ENCODE results near the gene GRB7. TPM values are rescaled to one million over a fixed set of nuclear protein-coding genes. Genes with fewer than 3 reads are reported as not detected.
"Not testable (repeated sequence)": the region's sequence is repeated elsewhere in the genome, so short reads cannot be mapped to it uniquely, and the experiment has no call there.

The GRB7 gene
- total RNA-seq, 4 donors from 2014 or later: 14.0 to 64.0 (median 26.3) TPM

DNA sequence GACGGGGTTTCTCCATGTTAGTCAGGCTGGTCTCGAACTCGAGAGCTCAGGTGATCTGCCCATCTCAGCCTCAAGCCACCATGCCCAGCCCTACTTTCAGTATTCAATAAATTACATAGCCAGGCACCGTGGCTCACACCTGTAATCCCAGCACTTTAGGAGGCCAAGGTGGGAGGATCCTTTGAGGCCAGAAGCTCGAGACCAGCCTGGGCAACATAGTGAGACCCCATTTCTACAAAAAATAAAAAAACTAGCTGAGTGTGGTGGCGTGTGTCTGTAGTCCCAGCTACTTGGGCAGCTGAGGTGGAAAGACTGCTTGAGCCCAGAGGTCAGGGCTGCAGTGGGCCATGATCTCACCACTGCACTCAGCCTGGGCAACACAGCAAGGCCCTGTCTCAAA lies 15.6 kb upstream of the GRB7 start:
- peaks cover 0 to 83% (median 0%) of the 10 kb centered on the region in 3 donors for H3K36me3 ChIP-seq
- no peak overlapping the region for H3K27ac ChIP-seq
- TF ChIP-seq, protein P1, sequence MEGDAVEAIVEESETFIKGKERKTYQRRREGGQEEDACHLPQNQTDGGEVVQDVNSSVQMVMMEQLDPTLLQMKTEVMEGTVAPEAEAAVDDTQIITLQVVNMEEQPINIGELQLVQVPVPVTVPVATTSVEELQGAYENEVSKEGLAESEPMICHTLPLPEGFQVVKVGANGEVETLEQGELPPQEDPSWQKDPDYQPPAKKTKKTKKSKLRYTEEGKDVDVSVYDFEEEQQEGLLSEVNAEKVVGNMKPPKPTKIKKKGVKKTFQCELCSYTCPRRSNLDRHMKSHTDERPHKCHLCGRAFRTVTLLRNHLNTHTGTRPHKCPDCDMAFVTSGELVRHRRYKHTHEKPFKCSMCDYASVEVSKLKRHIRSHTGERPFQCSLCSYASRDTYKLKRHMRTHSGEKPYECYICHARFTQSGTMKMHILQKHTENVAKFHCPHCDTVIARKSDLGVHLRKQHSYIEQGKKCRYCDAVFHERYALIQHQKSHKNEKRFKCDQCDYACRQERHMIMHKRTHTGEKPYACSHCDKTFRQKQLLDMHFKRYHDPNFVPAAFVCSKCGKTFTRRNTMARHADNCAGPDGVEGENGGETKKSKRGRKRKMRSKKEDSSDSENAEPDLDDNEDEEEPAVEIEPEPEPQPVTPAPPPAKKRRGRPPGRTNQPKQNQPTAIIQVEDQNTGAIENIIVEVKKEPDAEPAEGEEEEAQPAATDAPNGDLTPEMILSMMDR (IDR thresholded peaks at IDR 0.05): no peak
- no peak for TF ChIP-seq POLR2A (IDR thresholded peaks at IDR 0.05)

DNA sequence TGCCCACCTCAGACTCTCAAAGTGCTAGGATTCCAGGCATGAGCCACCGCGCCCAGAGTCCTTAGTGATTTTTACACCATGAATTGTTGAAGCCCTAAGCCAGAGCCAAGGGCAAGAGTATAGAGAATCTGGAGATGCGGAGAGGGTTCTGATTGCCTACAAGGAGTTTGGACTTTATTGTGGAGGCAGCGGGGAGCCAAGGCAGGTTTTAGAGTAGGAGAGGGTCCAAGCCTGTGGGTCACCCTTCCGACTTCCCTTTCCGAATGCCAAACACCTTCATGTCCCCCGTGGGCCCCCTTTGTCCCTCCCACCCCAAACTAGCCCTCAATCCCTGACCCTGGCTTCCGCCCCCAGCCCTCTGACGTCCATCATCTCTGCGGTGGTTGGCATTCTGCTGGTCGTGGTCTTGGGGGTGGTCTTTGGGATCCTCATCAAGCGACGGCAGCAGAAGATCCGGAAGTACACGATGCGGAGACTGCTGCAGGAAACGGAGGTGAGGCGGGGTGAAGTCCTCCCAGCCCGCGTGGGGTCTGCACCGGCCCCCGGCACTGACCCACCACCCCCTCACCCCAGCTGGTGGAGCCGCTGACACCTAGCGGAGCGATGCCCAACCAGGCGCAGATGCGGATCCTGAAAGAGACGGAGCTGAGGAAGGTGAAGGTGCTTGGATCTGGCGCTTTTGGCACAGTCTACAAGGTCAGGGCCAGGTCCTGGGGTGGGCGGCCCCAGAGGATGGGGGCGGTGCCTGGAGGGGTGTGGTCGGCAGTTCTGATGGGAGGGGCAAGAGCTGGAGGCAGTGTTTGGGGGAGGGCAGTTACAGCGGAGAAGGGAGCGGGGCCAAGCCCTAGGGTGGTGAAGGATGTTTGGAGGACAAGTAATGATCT lies 14.5 kb upstream of the GRB7 start:
- no peak for DNase-seq

More for the DNA sequence above, 15.6 kb upstream of the GRB7 start:
- Histone ChIP-seq H3K27me3 (no peaks in the 10 kb centered on the region), H3K9me3 (no peaks in the 10 kb centered on the region), H3K4me1 (no peaks in the 10 kb centered on the region), H3K4me3 (no peak overlapping the region)
- no peak for DNase-seq

DNA sequence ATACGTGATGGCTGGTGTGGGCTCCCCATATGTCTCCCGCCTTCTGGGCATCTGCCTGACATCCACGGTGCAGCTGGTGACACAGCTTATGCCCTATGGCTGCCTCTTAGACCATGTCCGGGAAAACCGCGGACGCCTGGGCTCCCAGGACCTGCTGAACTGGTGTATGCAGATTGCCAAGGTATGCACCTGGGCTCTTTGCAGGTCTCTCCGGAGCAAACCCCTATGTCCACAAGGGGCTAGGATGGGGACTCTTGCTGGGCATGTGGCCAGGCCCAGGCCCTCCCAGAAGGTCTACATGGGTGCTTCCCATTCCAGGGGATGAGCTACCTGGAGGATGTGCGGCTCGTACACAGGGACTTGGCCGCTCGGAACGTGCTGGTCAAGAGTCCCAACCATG lies 13.0 kb upstream of the GRB7 start:
- no peak for DNase-seq
- Histone ChIP-seq H3K36me3 (peaks cover 0 to 80% (median 0%) of the 10 kb centered on the region in 3 donors), H3K27me3 (no peaks in the 10 kb centered on the region), H3K27ac (no peak overlapping the region), H3K4me3 (no peak overlapping the region), H3K9me3 (no peaks in the 10 kb centered on the region), H3K4me1 (peaks cover 0 to 10% (median 3%) of the 10 kb centered on the region in 4 donors)
- TF ChIP-seq, protein P1 (IDR thresholded peaks at IDR 0.05): no peak
- no peak for TF ChIP-seq POLR2A (IDR thresholded peaks at IDR 0.05)

More for the DNA sequence above, 14.5 kb upstream of the GRB7 start:
- TF ChIP-seq, protein P1 (IDR thresholded peaks at IDR 0.05): no peak
- no peak for TF ChIP-seq POLR2A (IDR thresholded peaks at IDR 0.05)
- Histone ChIP-seq H3K36me3 (peaks cover 0 to 84% (median 0%) of the 10 kb centered on the region in 3 donors), H3K4me1 (no peaks in the 10 kb centered on the region), H3K4me3 (no peak overlapping the region), H3K9me3 (no peaks in the 10 kb centered on the region), H3K27me3 (no peaks in the 10 kb centered on the region), H3K27ac (no peak overlapping the region)

DNA sequence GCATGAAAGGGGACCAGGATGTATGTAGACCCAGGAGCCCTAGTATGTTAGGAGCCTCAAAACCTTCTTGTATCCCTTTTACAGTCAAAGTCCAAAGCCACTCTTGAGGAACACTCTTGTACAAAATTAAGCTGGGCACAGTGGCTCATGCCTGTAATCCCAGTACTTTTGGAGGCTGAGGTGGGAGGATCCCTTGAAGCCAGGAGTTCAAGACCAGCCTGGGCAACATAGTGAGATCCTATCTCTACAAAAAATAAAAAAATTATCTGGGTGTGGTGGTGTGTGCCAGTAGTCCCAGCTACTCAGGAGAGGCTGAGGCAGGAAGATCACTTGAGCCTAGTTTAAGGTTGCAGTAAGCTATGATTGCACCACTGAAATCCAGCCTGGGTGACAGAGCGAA lies 11.8 kb upstream of the GRB7 start:
- peaks cover 0 to 11% (median 5%) of the 10 kb centered on the region in 4 donors for H3K4me1 ChIP-seq
- not testable (repeated sequence) for H3K27me3 ChIP-seq, H3K9me3 ChIP-seq, DNase-seq, H3K4me3 ChIP-seq, H3K27ac ChIP-seq
- H3K36me3 ChIP-seq: peaks cover 0 to 72% (median 0%) of the 10 kb centered on the region in 3 donors

DNA sequence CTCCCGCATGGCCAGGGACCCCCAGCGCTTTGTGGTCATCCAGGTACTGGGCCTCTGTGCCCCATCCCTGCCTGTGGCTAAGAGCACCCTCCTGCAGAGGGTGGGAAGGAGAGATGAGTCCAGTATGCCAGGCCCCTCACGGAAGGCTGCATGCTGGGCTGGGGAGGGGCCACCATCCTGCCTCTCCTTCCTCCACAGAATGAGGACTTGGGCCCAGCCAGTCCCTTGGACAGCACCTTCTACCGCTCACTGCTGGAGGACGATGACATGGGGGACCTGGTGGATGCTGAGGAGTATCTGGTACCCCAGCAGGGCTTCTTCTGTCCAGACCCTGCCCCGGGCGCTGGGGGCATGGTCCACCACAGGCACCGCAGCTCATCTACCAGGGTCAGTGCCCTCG lies 11.1 kb upstream of the GRB7 start:
- DNase-seq: no peak
- H3K4me1 ChIP-seq: peaks cover 0 to 11% (median 5%) of the 10 kb centered on the region in 4 donors
- no peak overlapping the region for H3K27ac ChIP-seq
- no peaks in the 10 kb centered on the region for H3K27me3 ChIP-seq
- no peak for TF ChIP-seq POLR2A (IDR thresholded peaks at IDR 0.05)
- TF ChIP-seq, protein P1 (IDR thresholded peaks at IDR 0.05): no peak
- no peak overlapping the region for H3K4me3 ChIP-seq
- H3K9me3 ChIP-seq: no peaks in the 10 kb centered on the region
- peaks cover 0 to 68% (median 0%) of the 10 kb centered on the region in 3 donors for H3K36me3 ChIP-seq

DNA sequence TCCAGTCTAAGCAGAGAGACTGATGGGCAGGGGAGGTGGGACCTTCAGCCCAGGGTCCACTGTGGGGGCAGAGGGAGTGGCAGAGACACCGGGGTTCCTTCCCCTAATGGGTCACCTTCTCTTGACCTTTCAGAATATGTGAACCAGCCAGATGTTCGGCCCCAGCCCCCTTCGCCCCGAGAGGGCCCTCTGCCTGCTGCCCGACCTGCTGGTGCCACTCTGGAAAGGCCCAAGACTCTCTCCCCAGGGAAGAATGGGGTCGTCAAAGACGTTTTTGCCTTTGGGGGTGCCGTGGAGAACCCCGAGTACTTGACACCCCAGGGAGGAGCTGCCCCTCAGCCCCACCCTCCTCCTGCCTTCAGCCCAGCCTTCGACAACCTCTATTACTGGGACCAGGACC lies 10.2 kb upstream of the GRB7 start:
- Histone ChIP-seq H3K9me3 (no peaks in the 10 kb centered on the region), H3K27me3 (no peaks in the 10 kb centered on the region), H3K27ac (no peak overlapping the region), H3K4me1 (peaks cover 0 to 11% (median 5%) of the 10 kb centered on the region in 4 donors), H3K4me3 (no peak overlapping the region), H3K36me3 (peaks cover 0 to 61% (median 0%) of the 10 kb centered on the region in 3 donors)
- no peak for DNase-seq
- no peak for TF ChIP-seq POLR2A (IDR thresholded peaks at IDR 0.05)
- TF ChIP-seq, protein P1 (IDR thresholded peaks at IDR 0.05): no peak

Measured in Peyer's patch (tissue), 4 donors.